Osteoblast (primary cell): ENCODE data around the gene ACBD6. TPM values are rescaled to one million over a fixed set of nuclear protein-coding genes. Genes with fewer than 3 reads are reported as not detected.
A peak's percentile ranks its signal among the peaks of the same experiment; 100 is the strongest.

Experiments
- DNase-seq: peaks from one replicate; pipeline ENCODE4 v3.0.0; 2011; ENCODE audit warnings: low spot score, mixed read lengths; ENCODE audit not compliant: insufficient read length; ENCODE audit errors: missing footprints
- H2AFZ ChIP-seq: 2 replicates; pipeline ENCODE4 v1.6.0; 2011; ENCODE audit warnings: mild to moderate bottlenecking, low read length
- H3K27ac ChIP-seq: 2 replicates; pipeline ENCODE4 v1.5.1; 2011; ENCODE audit warnings: mild to moderate bottlenecking, low read depth, low read length, moderate library complexity
- H3K27me3 ChIP-seq: 2 replicates; pipeline ENCODE4 v1.6.0; 2012; ENCODE audit warnings: mild to moderate bottlenecking, control low read depth, inconsistent platforms, low read length, moderate library complexity; ENCODE audit not compliant: insufficient read depth
- H3K36me3 ChIP-seq: 2 replicates; pipeline ENCODE4 v1.5.1; 2011; ENCODE audit warnings: mild to moderate bottlenecking, low read length, control low read depth, moderate library complexity; ENCODE audit not compliant: insufficient read depth
- H3K4me1 ChIP-seq: 2 replicates; pipeline ENCODE4 v1.5.1; 2011; ENCODE audit warnings: mild to moderate bottlenecking, low read length, control low read depth, moderate library complexity; ENCODE audit not compliant: insufficient read depth
- H3K4me2 ChIP-seq: 2 replicates; pipeline ENCODE4 v1.6.0; 2011; ENCODE audit warnings: mild to moderate bottlenecking, low read length; ENCODE audit not compliant: insufficient read depth
- H3K4me3 ChIP-seq: fragments of 200-600 bp; sonication (generic); 3 replicates; pipeline ENCODE4 v1.5.1; 2012; ENCODE audit warnings: mild to moderate bottlenecking, low read length, inconsistent platforms; ENCODE audit not compliant: insufficient read depth
- H3K79me2 ChIP-seq: 2 replicates; pipeline ENCODE4 v1.6.0; 2012; ENCODE audit warnings: mild to moderate bottlenecking, low read length, control low read depth, inconsistent platforms; ENCODE audit not compliant: insufficient read depth
- H3K9me3 ChIP-seq: 2 replicates; pipeline ENCODE4 v1.5.1; 2011; ENCODE audit warnings: low read depth, low read length, control low read depth
- H4K20me1 ChIP-seq: 2 replicates; pipeline ENCODE4 v1.6.0; 2012; ENCODE audit warnings: mild to moderate bottlenecking, low read length, control low read depth; ENCODE audit not compliant: insufficient read depth
- total RNA-seq: library from RNA; depleted of rRNA; stranded (reverse); fragments of >200 nt; gene quantifications from 2 replicates; pipeline ENCODE4 v1.2.3, GENCODE V29; 2012
- TF ChIP-seq, protein P1 (sequence below): IDR thresholded peaks from 2 replicates; pipeline ENCODE4 v1.5.1; 2011; ENCODE audit warnings: mild to moderate bottlenecking, low read depth, low read length, moderate library complexity; ENCODE audit errors: extremely low read depth

The ACBD6 gene
- total RNA-seq, 1 donor: 55.7 TPM

DNA sequence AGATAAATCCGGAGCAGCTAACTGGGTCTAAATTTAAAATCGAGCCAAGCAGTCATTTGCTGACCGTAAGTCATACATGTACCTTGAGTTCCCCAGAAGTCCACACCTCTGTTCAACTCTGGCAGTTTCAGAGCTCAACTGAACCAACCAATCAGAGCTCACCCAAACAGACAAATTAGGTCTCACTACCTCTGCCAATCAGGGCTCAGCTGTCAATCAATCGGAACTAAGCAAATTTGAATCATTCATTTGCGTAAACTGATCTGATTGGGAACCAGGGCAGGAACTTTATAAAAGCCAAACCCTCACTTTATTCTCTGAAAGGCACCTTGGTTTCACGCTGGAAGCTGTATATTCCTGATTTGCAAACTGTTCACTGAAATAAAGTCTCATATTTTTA lies 11.2 kb upstream of the ACBD6 start:
- Histone ChIP-seq H3K9me3 (no peaks in the 10 kb centered on the region), H3K27ac (no peak overlapping the region), H4K20me1 (no peaks in the 10 kb centered on the region), H3K79me2 (no peaks in the 10 kb centered on the region), H3K4me3 (no peak overlapping the region), H3K27me3 (no peaks in the 10 kb centered on the region), H3K36me3 (no peaks in the 10 kb centered on the region), H3K4me1 (peaks cover 10% of the 10 kb centered on the region), H2AFZ (no peak overlapping the region), H3K4me2 (no peak overlapping the region)
- TF ChIP-seq, protein P1, sequence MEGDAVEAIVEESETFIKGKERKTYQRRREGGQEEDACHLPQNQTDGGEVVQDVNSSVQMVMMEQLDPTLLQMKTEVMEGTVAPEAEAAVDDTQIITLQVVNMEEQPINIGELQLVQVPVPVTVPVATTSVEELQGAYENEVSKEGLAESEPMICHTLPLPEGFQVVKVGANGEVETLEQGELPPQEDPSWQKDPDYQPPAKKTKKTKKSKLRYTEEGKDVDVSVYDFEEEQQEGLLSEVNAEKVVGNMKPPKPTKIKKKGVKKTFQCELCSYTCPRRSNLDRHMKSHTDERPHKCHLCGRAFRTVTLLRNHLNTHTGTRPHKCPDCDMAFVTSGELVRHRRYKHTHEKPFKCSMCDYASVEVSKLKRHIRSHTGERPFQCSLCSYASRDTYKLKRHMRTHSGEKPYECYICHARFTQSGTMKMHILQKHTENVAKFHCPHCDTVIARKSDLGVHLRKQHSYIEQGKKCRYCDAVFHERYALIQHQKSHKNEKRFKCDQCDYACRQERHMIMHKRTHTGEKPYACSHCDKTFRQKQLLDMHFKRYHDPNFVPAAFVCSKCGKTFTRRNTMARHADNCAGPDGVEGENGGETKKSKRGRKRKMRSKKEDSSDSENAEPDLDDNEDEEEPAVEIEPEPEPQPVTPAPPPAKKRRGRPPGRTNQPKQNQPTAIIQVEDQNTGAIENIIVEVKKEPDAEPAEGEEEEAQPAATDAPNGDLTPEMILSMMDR: no peak
- DNase-seq: no peak

DNA sequence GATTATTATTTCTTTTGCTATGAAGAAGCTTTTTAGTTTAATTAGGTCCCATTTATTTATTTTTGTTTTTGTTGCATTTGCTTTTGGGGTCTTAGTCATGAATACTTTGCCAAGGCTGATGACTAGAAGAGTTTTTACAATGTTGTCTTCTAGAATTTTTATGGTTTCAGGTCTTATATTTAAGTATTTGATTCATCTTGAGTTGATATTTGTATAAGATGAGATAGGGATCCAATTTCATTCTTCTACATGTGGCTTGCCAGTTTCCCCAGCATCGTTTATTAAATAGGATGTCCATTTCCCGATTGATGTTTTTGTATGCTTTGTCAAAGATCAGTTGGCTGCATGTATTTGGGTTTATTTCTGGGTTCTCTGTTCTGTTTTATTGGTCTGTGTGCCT lies 8.5 kb upstream of the ACBD6 start:
- Histone ChIP-seq H3K4me3 (no peak overlapping the region), H3K4me1 (peaks cover 6% of the 10 kb centered on the region), H3K36me3 (no peaks in the 10 kb centered on the region), H3K9me3 (no peaks in the 10 kb centered on the region), H3K79me2 (no peaks in the 10 kb centered on the region), H2AFZ (no peak overlapping the region), H3K4me2 (no peak overlapping the region), H3K27me3 (no peaks in the 10 kb centered on the region), H3K27ac (no peak overlapping the region), H4K20me1 (no peaks in the 10 kb centered on the region)
- TF ChIP-seq, protein P1: no peak
- no peak for DNase-seq

DNA sequence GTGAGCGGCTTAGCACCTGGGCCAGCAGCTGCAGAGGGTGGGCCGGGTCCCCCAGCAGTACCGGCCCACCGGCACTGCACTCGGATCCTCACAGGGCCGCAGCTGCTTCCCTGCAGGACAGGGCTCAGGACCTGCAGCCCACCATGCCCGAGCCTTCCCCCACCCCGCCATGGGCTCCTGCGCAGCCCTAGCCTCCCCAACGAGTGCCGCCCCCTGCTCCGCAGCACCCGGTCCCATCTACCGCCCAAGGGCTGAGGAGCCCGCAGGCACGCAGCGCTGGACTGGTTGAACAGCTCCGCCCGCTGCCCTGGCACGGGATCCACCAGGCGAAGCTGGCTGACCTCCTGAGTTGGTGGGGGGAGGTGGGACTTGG lies 6.3 kb upstream of the ACBD6 start:
- TF ChIP-seq, protein P1: no peak
- Histone ChIP-seq H3K79me2 (no peaks in the 10 kb centered on the region), H3K27ac (no peak overlapping the region), H3K4me3 (no peak overlapping the region), H3K36me3 (no peaks in the 10 kb centered on the region), H4K20me1 (no peaks in the 10 kb centered on the region), H3K27me3 (no peaks in the 10 kb centered on the region), H2AFZ (no peak overlapping the region), H3K9me3 (no peaks in the 10 kb centered on the region), H3K4me1 (peaks cover 8% of the 10 kb centered on the region), H3K4me2 (no peak overlapping the region)
- DNase-seq: no peak

DNA sequence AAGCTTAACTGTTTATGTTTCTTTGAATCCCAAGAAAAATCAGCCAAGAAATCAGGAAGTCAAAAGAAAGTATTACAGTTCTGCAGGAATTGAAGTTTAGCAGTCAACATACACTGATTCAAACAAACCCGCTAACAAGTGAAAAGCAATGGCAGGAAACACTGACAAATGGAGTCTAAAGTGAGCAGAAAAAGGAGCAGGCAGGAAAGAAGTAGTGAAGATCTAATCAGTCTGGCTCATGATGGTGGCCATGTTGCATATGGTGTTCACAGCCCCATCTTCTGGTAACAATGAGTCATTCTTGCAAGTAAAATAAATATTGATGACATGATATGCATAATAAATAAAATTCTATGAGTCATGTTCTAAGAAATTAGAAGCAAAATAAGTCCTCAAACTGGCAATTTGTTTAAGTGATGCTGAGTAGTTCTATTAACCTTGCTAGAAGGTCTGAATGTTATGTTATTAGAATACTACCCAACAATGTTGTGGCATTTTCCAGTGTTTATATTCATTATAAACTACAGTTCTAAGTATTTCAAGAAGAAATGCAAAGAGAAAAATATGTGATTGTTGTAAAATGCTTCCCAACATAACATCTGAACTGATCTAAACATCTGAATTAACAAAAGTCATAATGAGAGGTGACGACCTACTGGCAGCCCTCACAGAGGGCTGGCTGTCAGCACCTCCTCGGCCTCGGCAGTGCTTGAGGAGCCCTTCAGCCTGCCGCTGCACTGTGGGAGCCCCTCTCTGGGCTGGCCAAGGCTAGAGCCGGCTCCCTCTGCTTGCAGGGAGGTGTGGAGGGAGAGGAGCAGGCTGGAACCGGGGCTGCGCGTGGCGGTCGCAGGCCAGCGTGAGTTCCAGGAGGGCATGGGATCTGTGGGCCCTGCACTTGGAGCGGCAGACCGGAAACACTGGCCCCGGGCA lies 5.7 kb upstream of the ACBD6 start:
- Histone ChIP-seq H3K27ac (no peak overlapping the region), H3K79me2 (no peaks in the 10 kb centered on the region), H3K4me2 (no peak overlapping the region), H4K20me1 (no peaks in the 10 kb centered on the region), H3K27me3 (no peaks in the 10 kb centered on the region), H3K4me1 (peaks cover 14% of the 10 kb centered on the region), H3K4me3 (no peak overlapping the region), H2AFZ (peak overlapping the region; percentile 63), H3K9me3 (no peaks in the 10 kb centered on the region), H3K36me3 (no peaks in the 10 kb centered on the region)
- DNase-seq: peak; percentile 84
- TF ChIP-seq, protein P1: no peak
